8988T (cell line): ENCODE measurements around the gene PBX4.
"Not testable (repeated sequence)": the region's sequence is repeated elsewhere in the genome, so short reads cannot be mapped to it uniquely, and the experiment has no call there.

Experiments
- DNase-seq: peaks from one replicate; pipeline ENCODE4 v3.0.0; 2011

PBX4 gene

GRCh38 chr19:19618219-19619051, at the start of gene PBX4:
TSS of gene PBX4 (minus strand) at chr19:19618687. CDS start at chr19:19618629, 58 bp downstream.
- peak; percentile 88 for DNase-seq

GRCh38 chr19:19665420-19665948, 47.0 kb upstream of the PBX4 start:
- DNase-seq: not testable (repeated sequence)

GRCh38 chr19:19663256-19664120, 45.0 kb upstream of the PBX4 start, which contains the start of gene ATP13A1:
TSS of gene ATP13A1 (minus strand) at chr19:19663676. CDS start at chr19:19663666, 10 bp downstream.
- DNase-seq: peak; percentile 69

- DNase-seq: no peak
Observed at GRCh38 chr19:19662871-19663255, 44.4 kb upstream of the PBX4 start.

GRCh38 chr19:19662344-19662743, 43.9 kb upstream of the PBX4 start:
- DNase-seq: no peak

- DNase-seq: no peak
Observed at GRCh38 chr19:19661675-19662251, 43.3 kb upstream of the PBX4 start.

- DNase-seq: no peak
Observed at GRCh38 chr19:19661141-19661674, 42.7 kb upstream of the PBX4 start.

GRCh38 chr19:19659646-19660245, 41.3 kb upstream of the PBX4 start:
- peak; percentile 4 for DNase-seq

GRCh38 chr19:19657397-19657783, 38.9 kb upstream of the PBX4 start:
- peak; percentile 7 for DNase-seq

- DNase-seq: peak; percentile 8
Observed at GRCh38 chr19:19656451-19657396, 38.2 kb upstream of the PBX4 start.

GRCh38 chr19:19655641-19656343, 37.3 kb upstream of the PBX4 start:
- peak; percentile 8 for DNase-seq

GRCh38 chr19:19655051-19655594, 36.6 kb upstream of the PBX4 start:
- DNase-seq: peak; percentile 18

- no peak for DNase-seq
Observed at GRCh38 chr19:19654441-19654840, 36.0 kb upstream of the PBX4 start.

GRCh38 chr19:19653597-19654147, 35.2 kb upstream of the PBX4 start:
- DNase-seq: no peak

GRCh38 chr19:19652482-19653295, 34.2 kb upstream of the PBX4 start:
- peak; percentile 24 for DNase-seq

GRCh38 chr19:19651076-19651475, 32.6 kb upstream of the PBX4 start:
- DNase-seq: peak; percentile 15

GRCh38 chr19:19650331-19650730, 31.8 kb upstream of the PBX4 start:
- peak; percentile 17 for DNase-seq

GRCh38 chr19:19649580-19649995, 31.1 kb upstream of the PBX4 start:
- peak; percentile 18 for DNase-seq

- no peak for DNase-seq
Observed at GRCh38 chr19:19649155-19649554, 30.7 kb upstream of the PBX4 start.
